GM21576 (cell line): ENCODE data around the gene MYO15A.

Source experiments
- ATAC-seq: cut with Tn5 transposase; IDR thresholded peaks from one replicate; pipeline ENCODE4 v1.9.1; 2021; ENCODE audit warnings: mild to moderate bottlenecking, moderate library complexity; ENCODE audit not compliant: unreplicated experiment

Gene MYO15A

GRCh38 chr17:18108401-18109312 lies at the start of gene MYO15A:
TSS of gene MYO15A (plus strand) at chr17:18108756. CDS start at chr17:18118801, 10,045 bp downstream.
- ATAC-seq, result no peak

GRCh38 chr17:18059283-18059682 lies 49.3 kb upstream of the MYO15A start:
- no peak for ATAC-seq

GRCh38 chr17:18064053-18064452 lies 44.5 kb upstream of the MYO15A start:
- no peak for ATAC-seq

GRCh38 chr17:18065546-18065945 lies 43.0 kb upstream of the MYO15A start:
- no peak for ATAC-seq

- no peak for ATAC-seq
These were observed 41.7 kb upstream of the MYO15A start for GRCh38 chr17:18066866-18067265.

- ATAC-seq, result no peak
These were observed 39.5 kb upstream of the MYO15A start for GRCh38 chr17:18069101-18069500.

- no peak for ATAC-seq
These were observed 37.7 kb upstream of the MYO15A start for GRCh38 chr17:18070861-18071340.

GRCh38 chr17:18071751-18072150 lies 36.8 kb upstream of the MYO15A start:
- ATAC-seq, result no peak

GRCh38 chr17:18074566-18075272 lies 33.8 kb upstream of the MYO15A start:
- no peak for ATAC-seq

GRCh38 chr17:18076936-18077335 lies 31.6 kb upstream of the MYO15A start:
- ATAC-seq, result no peak

GRCh38 chr17:18079543-18079942 lies 29.0 kb upstream of the MYO15A start:
- no peak for ATAC-seq

- no peak for ATAC-seq
These were observed 24.3 kb upstream of the MYO15A start for GRCh38 chr17:18084256-18084655.

- ATAC-seq, result peak; percentile 71
These were observed 20.7 kb upstream of the MYO15A start, which contains the start of gene DRG2 for GRCh38 chr17:18087610-18088491. TSS of gene DRG2 (plus strand) at chr17:18087948. CDS start at chr17:18088024, 76 bp downstream.

GRCh38 chr17:18089613-18090012 lies 18.9 kb upstream of the MYO15A start:
- ATAC-seq, result no peak

GRCh38 chr17:18093616-18094408 lies 14.7 kb upstream of the MYO15A start:
- ATAC-seq, result no peak

- no peak for ATAC-seq
These were observed 14.1 kb upstream of the MYO15A start for GRCh38 chr17:18094409-18094807.

- no peak for ATAC-seq
These were observed 9.0 kb upstream of the MYO15A start for GRCh38 chr17:18099516-18099915.

- ATAC-seq, result no peak
These were observed 7.9 kb upstream of the MYO15A start for GRCh38 chr17:18100616-18101015.

- ATAC-seq, result no peak
These were observed 6.7 kb upstream of the MYO15A start for GRCh38 chr17:18101828-18102227.

GRCh38 chr17:18102640-18103039 lies 5.9 kb upstream of the MYO15A start:
- no peak for ATAC-seq
